RWPE2 (cell line): ENCODE data around the gene KIAA0319L.
A peak's percentile ranks its signal among the peaks of the same experiment; 100 is the strongest.

Experiments used
- ATAC-seq: fragments of 200-7000 bp; cut with Tn5 transposase; 3 replicates; pipeline ENCODE4 v1.9.1; 2021; ENCODE audit warnings: low read depth
- DNase-seq: peaks from one replicate; pipeline ENCODE4 v3.0.0-alpha.2; 2020; ENCODE audit warnings: low spot score
- H3K27ac ChIP-seq: fragments of 450-650 bp; 2 replicates; pipeline ENCODE4 v1.5.1; 2017; ENCODE audit warnings: mild to moderate bottlenecking; ENCODE audit not compliant: poor library complexity, severe bottlenecking
- H3K27me3 ChIP-seq: fragments of 250-450 bp; sonication (Bioruptor Pico); 2 replicates; pipeline ENCODE4 v1.5.1; 2021; ENCODE audit warnings: mild to moderate bottlenecking, moderate library complexity; ENCODE audit not compliant: insufficient read depth, poor library complexity, severe bottlenecking
- H3K36me3 ChIP-seq: fragments of 250-450 bp; sonication (Bioruptor Pico); 2 replicates; pipeline ENCODE4 v1.5.1; 2020; ENCODE audit warnings: low read depth, mild to moderate bottlenecking, moderate library complexity
- H3K4me1 ChIP-seq: fragments of 250-450 bp; sonication (Bioruptor Pico); 2 replicates; pipeline ENCODE4 v1.5.1; 2021; ENCODE audit warnings: mild to moderate bottlenecking, moderate library complexity; ENCODE audit not compliant: insufficient read depth, poor library complexity, severe bottlenecking
- H3K4me3 ChIP-seq: fragments of 250-450 bp; sonication (Bioruptor Pico); 2 replicates; pipeline ENCODE4 v1.5.1; 2021; ENCODE audit warnings: mild to moderate bottlenecking, moderate library complexity; ENCODE audit not compliant: severe bottlenecking
- H3K9me3 ChIP-seq: fragments of 250-450 bp; sonication (Bioruptor Pico); 2 replicates; pipeline ENCODE4 v1.5.1; 2021; ENCODE audit warnings: mild to moderate bottlenecking, moderate library complexity; ENCODE audit not compliant: severe bottlenecking
- TF ChIP-seq, protein P1 (sequence below): fragments of 450-650 bp; IDR thresholded peaks from one replicate; pipeline ENCODE4 v1.5.1; 2017; ENCODE audit warnings: mild to moderate bottlenecking, moderate library complexity; ENCODE audit not compliant: poor library complexity, severe bottlenecking

Gene KIAA0319L

DNA sequence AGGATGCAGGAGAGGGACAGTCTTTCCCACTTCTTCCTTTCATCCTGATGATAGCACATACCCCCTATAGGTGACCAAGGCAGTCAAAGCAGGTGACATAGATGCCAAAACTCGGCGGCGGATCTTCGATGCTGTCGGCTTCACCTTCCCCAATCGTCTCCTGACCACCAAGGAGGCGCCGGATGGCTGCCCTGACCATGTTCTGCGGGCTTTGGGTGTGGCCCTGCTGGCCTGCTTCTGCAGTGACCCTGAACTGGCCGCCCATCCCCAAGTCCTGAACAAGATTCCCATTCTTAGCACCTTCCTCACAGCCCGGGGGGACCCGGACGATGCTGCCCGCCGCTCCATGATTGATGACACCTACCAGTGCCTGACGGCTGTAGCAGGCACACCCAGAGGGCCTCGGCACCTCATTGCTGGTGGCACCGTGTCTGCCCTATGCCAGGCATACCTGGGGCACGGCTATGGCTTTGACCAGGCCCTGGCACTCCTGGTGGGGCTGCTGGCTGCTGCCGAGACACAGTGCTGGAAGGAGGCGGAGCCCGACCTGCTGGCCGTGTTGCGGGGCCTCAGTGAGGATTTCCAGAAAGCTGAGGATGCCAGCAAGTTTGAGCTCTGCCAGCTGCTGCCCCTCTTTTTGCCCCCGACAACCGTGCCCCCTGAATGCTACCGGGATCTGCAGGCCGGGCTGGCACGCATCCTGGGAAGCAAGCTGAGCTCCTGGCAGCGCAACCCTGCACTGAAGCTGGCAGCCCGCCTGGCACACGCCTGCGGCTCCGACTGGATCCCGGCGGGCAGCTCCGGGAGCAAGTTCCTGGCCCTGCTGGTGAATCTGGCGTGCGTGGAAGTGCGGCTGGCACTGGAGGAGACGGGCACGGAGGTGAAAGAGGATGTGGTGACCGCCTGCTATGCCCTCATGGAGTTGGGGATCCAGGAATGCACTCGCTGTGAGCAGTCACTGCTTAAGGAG lies 3.3 kb upstream of the KIAA0319L start:
- H3K9me3 ChIP-seq, result no peaks in the 10 kb centered on the region
- no peak overlapping the region for H3K27ac ChIP-seq
- DNase-seq (no peak), ATAC-seq (no peak)
- H3K27me3 ChIP-seq, result no peaks in the 10 kb centered on the region
- TF ChIP-seq, protein P1, sequence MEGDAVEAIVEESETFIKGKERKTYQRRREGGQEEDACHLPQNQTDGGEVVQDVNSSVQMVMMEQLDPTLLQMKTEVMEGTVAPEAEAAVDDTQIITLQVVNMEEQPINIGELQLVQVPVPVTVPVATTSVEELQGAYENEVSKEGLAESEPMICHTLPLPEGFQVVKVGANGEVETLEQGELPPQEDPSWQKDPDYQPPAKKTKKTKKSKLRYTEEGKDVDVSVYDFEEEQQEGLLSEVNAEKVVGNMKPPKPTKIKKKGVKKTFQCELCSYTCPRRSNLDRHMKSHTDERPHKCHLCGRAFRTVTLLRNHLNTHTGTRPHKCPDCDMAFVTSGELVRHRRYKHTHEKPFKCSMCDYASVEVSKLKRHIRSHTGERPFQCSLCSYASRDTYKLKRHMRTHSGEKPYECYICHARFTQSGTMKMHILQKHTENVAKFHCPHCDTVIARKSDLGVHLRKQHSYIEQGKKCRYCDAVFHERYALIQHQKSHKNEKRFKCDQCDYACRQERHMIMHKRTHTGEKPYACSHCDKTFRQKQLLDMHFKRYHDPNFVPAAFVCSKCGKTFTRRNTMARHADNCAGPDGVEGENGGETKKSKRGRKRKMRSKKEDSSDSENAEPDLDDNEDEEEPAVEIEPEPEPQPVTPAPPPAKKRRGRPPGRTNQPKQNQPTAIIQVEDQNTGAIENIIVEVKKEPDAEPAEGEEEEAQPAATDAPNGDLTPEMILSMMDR, result no peak
- H3K36me3 ChIP-seq, result peaks cover 17% of the 10 kb centered on the region; the same call in 1 of the 2 replicates
- H3K4me3 ChIP-seq, result no peak overlapping the region
- peaks cover 6% of the 10 kb centered on the region for H3K4me1 ChIP-seq

DNA sequence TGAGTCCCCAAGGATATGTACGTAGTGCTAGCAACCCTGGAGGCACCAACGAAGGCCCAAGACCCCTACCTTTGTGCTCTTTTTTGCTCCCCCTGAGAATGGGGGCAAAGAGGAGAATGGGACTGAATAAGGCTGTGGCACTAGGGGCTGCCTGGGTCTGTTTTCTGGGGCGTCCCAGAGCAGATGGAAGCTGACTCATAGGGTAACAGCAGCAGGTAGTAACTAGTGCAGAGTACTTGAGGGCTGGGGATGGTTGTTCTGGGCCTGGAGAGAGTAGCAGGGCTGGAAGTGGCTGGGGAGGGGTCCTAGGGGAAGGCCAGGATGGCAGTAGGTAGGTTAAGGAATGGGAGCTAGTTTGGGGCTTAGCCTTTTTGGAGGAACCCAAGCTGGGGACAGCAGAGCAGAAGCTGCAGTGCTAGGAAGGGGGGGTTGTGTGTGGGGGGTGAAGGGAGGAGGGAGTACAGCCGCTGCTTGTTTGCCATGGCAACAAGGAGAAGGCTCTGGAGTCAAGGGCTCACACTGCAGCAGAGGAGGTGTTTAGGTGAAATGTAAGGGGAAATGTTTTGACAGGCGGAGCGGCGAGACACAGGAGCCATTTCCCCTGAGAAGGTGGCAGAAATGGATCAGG lies 2.2 kb upstream of the KIAA0319L start:
- Histone ChIP-seq H3K9me3 (no peaks in the 10 kb centered on the region), H3K4me1 (peaks cover 14% of the 10 kb centered on the region), H3K4me3 (no peak overlapping the region), H3K27ac (no peak overlapping the region), H3K27me3 (no peaks in the 10 kb centered on the region), H3K36me3 (peaks cover 10% of the 10 kb centered on the region; the same call in 1 of the 2 replicates)
- DNase-seq (no peak), ATAC-seq (no peak)
- TF ChIP-seq, protein P1, result no peak

DNA sequence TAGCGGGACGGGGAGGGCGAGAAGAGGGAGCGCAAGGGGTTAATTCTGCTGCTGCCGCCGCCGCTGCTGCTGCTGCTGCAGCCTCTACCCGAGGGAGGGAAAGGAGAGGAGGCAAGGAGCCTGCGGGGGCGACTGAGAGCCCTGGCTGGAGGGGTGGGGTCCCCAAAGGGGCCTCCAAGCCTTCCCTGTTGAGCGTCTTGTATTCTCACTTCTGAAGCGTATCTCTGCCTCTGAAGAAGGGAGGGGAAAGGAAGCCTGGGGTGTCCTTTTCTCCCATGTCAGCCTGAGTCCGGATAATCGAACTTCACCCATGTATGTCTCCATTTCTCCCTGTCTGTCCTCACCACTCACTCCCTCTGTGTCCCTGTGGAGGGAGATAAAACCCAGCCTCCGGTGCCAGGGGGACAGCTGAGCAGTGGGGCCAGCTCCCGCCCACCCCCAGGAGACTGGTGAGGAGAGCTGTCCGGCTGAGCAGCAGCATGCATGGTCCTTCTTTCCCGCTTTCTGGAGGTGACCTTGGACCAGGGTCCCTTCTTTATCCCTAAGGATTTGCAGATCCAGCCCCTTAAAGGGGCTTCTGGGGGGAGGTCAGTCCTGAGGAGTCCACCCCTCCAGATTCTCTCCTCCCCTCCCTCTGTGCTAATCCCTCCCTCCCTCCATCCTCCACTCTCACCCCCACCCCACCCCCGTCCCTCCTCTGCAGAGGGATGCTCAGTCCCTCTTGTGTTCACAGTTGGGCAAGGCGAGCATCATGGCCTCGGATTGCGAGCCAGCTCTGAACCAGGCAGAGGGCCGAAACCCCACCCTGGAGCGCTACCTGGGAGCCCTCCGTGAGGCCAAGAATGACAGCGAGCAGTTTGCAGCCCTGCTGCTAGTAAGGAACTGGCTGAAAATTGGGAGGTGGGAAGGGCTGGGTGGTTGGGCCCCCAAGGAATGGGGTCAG lies 1.4 kb upstream of the KIAA0319L start:
- Histone ChIP-seq H3K9me3 (no peaks in the 10 kb centered on the region), H3K27ac (peak overlapping the region; percentile 74), H3K27me3 (no peaks in the 10 kb centered on the region), H3K4me1 (peaks cover 14% of the 10 kb centered on the region), H3K36me3 (peaks cover 9% of the 10 kb centered on the region), H3K4me3 (peak overlapping the region; percentile 60)
- DNase-seq (no peak), ATAC-seq (no peak)
- TF ChIP-seq, protein P1, result no peak

DNA sequence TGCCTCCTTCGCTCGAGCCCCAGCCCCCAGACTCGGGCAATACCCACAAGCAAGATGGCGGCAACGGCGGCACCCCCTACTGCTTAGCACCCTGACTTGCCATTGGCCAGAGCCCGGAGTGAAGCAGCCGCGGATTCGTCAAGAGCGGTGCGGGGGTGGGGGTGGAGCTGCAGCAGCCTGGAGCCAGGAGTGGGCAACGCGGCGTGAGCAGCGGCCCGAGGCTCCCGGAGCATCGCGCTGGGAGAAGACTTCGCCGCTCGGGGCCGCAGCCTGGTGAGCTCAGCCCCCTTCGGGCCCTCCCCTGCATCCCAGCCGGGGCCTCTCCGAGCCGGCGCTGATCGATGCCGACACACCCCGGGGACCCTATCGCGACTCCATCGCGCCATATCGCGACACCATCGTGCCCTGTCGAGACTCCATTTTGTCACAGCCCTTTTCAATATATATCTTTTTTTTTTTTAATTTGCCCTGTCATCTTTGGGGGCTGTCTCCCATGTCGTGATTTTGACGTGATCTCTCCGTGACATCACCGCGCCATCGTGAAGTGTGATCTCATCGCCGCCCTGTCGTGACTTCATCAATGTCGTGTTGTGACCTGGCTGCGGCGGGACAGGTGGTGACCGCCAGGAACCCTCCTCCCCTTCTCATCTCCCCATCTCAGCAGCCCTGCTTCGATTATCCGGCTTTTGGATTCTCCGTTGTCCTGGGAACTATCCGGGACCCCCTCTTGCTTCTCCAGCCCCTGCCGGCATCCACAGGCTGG lies 589 bp upstream of the KIAA0319L start, which contains the start of gene NCDN:
Gene NCDN, plus strand, starts transcription at position 189 of the 763 bp plus-strand sequence. Its CDS starts 392 bp downstream, at position 581.
- Histone ChIP-seq H3K4me3 (peak within 1 kb of the TSS; percentile 60), H3K36me3 (peaks cover 13% of the 10 kb centered on the region), H3K9me3 (no peaks in the 10 kb centered on the region), H3K4me1 (peaks cover 14% of the 10 kb centered on the region), H3K27me3 (no peaks in the 10 kb centered on the region), H3K27ac (peak within 1 kb of the TSS; percentile 74)
- DNase-seq, result peak; percentile 98
- peak; percentile 86 for ATAC-seq
- TF ChIP-seq, protein P1, result no peak
